ENCODE measurements around the gene PPP2R5C.

DNA sequence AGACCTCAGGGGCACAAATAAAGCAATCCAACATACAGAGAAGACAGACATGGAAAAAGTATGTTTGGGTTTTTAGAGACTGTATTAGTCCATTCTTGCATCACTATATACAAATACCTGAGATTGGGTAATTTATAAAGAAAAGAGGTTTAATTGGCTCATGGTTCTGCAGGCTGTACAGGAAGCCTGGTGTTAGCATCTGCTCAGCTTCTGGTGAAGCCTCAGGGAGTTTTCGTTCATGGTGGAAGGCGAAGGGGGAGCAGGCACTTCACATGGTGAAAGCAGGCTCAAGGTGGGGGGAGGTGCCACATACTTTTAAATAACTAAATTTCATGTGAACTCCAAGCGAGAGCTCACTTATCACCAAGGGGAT is 3.7 kb upstream of the PPP2R5C start:
- TF ChIP-seq, protein P1, sequence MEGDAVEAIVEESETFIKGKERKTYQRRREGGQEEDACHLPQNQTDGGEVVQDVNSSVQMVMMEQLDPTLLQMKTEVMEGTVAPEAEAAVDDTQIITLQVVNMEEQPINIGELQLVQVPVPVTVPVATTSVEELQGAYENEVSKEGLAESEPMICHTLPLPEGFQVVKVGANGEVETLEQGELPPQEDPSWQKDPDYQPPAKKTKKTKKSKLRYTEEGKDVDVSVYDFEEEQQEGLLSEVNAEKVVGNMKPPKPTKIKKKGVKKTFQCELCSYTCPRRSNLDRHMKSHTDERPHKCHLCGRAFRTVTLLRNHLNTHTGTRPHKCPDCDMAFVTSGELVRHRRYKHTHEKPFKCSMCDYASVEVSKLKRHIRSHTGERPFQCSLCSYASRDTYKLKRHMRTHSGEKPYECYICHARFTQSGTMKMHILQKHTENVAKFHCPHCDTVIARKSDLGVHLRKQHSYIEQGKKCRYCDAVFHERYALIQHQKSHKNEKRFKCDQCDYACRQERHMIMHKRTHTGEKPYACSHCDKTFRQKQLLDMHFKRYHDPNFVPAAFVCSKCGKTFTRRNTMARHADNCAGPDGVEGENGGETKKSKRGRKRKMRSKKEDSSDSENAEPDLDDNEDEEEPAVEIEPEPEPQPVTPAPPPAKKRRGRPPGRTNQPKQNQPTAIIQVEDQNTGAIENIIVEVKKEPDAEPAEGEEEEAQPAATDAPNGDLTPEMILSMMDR (IDR thresholded peaks at IDR 0.05), result no peak
- TF ChIP-seq POLR2A (IDR thresholded peaks at IDR 0.05), result no peak
